ENCODE data around the gene XRCC1.
"Not testable (repeated sequence)": the region's sequence is repeated elsewhere in the genome, so short reads cannot be mapped to it uniquely, and the experiment has no call there.

GRCh38 chr19:43547926-43548325 is 27.4 kb downstream of the XRCC1 start:
- not testable (repeated sequence) for TF ChIP-seq CTCF (IDR thresholded peaks at IDR 0.05 in 2 of 3, conservative IDR thresholded peaks at IDR 0.05 in 1 of 3; ENCODE audit: borderline replicate concordance in 1 of 3, insufficient read depth in 1 of 3, low read depth in 2 of 3, low read length in 2 of 3); SP1 (IDR thresholded peaks at IDR 0.05; ENCODE audit: low read depth); ATF3 (IDR thresholded peaks at IDR 0.05); POLR2A (IDR thresholded peaks at IDR 0.05; ENCODE audit: borderline replicate concordance, extremely low read depth, insufficient read depth, insufficient read length); POLR2AphosphoS5 (IDR thresholded peaks at IDR 0.05; ENCODE audit: low read depth, low read length); SRF (IDR thresholded peaks at IDR 0.05; ENCODE audit: low read depth); REST (IDR thresholded peaks at IDR 0.05; ENCODE audit: low read depth); EZH2 (IDR thresholded peaks at IDR 0.05); CEBPB (IDR thresholded peaks at IDR 0.05; ENCODE audit: low read depth); ZFX (IDR thresholded peaks at IDR 0.05)

Data from HCT116 (cell line).